GM18951 (cell line): Measurements from ENCODE around the gene PRTN3.
"Not testable (repeated sequence)": the region's sequence is repeated elsewhere in the genome, so short reads cannot be mapped to it uniquely, and the experiment has no call there.

Source experiments
- POLR2A ChIP-seq: IDR thresholded peaks from 4 replicates; pipeline ENCODE4 v1.6.1; 2011; ENCODE audit warnings: mild to moderate bottlenecking; ENCODE audit not compliant: insufficient read length, insufficient read depth; ENCODE audit errors: extremely low read depth
- in situ Hi-C: fragments of 300-500 bp; cut with MboI; formaldehyde crosslinking; loops from one replicate; pipeline ENCODE4 v1.12.0; 2022; ENCODE audit warnings: low sequenced_read_pairs, mixed read lengths, inconsistent platforms; ENCODE audit not compliant: unreplicated experiment

The PRTN3 gene

GRCh38 chr19:831407-832369 is 9.1 kb upstream of the PRTN3 start:
- in situ Hi-C loops: no loop called here
- no peak for TF ChIP-seq POLR2A

- TF ChIP-seq POLR2A: no peak
- in situ Hi-C loops: no loop called here
Measured at GRCh38 chr19:834216-834615, 6.6 kb upstream of the PRTN3 start.

- in situ Hi-C loops: no loop called here
- no peak for TF ChIP-seq POLR2A
Measured at GRCh38 chr19:835210-835810, 5.5 kb upstream of the PRTN3 start.

GRCh38 chr19:842802-843179 is 2.0 kb downstream of the PRTN3 start:
- in situ Hi-C loops: not testable (repeated sequence)

GRCh38 chr19:843180-843835 is 2.5 kb downstream of the PRTN3 start:
- in situ Hi-C loops: no loop called here
- no peak for TF ChIP-seq POLR2A

- in situ Hi-C loops: no loop called here
- TF ChIP-seq POLR2A: no peak
Measured at GRCh38 chr19:843836-844545, 3.2 kb downstream of the PRTN3 start.

GRCh38 chr19:844546-844971 is 3.8 kb downstream of the PRTN3 start:
- no peak for TF ChIP-seq POLR2A
- in situ Hi-C loops: no loop called here

- in situ Hi-C loops: no loop called here
- no peak for TF ChIP-seq POLR2A
Measured at GRCh38 chr19:845707-846521, 5.1 kb downstream of the PRTN3 start.

- in situ Hi-C loops: no loop called here
- TF ChIP-seq POLR2A: no peak
Measured at GRCh38 chr19:848386-848921, 7.7 kb downstream of the PRTN3 start.

- in situ Hi-C loops: not testable (repeated sequence)
Measured at GRCh38 chr19:849195-849594, 8.4 kb downstream of the PRTN3 start.

GRCh38 chr19:850221-850978 is 9.6 kb downstream of the PRTN3 start:
- TF ChIP-seq POLR2A: no peak
- in situ Hi-C loops: no loop called here

- TF ChIP-seq POLR2A: no peak
- in situ Hi-C loops: no loop called here
Measured at GRCh38 chr19:850979-851335, 10.2 kb downstream of the PRTN3 start.
